Gastroesophageal sphincter (tissue), 4 donors: ENCODE measurements around the gene PLEK2. TPM values are rescaled to one million over a fixed set of nuclear protein-coding genes. Genes with fewer than 3 reads are reported as not detected.
"Not testable (repeated sequence)": the region's sequence is repeated elsewhere in the genome, so short reads cannot be mapped to it uniquely, and the experiment has no call there.

Experiments used
- ATAC-seq: fragments of 150-250 bp; one replicate; pipeline ENCODE4 v1.9.1; 2016; ENCODE audit warnings: mild to moderate bottlenecking, moderate library complexity
- H3K27ac ChIP-seq, 4 donors: fragments of 200-600 bp; sonication (generic) in 3 of 4; 1 replicate in 3 of 4; 2 replicates in 1 of 4; pipeline ENCODE4 v1.5.1; 2016 to 2019
- H3K27me3 ChIP-seq: fragments of 200-600 bp; sonication (generic); one replicate; pipeline ENCODE4 v1.5.1; 2019
- H3K36me3 ChIP-seq, 2 donors: fragments of 200-600 bp; sonication (generic); one replicate each; pipeline ENCODE4 v1.5.1; 2019; ENCODE audit warnings: control low read depth in 1 of 2
- H3K4me1 ChIP-seq, 3 donors: fragments of 200-600 bp; sonication (generic); 1 replicate in 2 of 3; 2 replicates in 1 of 3; pipeline ENCODE4 v1.5.1; 2016 to 2019; ENCODE audit warnings: control low read depth in 2 of 3
- H3K4me3 ChIP-seq, 2 donors: fragments of 200-600 bp; sonication (generic); one replicate each; pipeline ENCODE4 v1.5.1; 2019; ENCODE audit warnings: mild to moderate bottlenecking in 1 of 2, moderate library complexity in 1 of 2
- H3K9me3 ChIP-seq, 3 donors: fragments of 200-600 bp; sonication (generic); one replicate each; pipeline ENCODE4 v1.5.1; 2017 to 2019; ENCODE audit warnings: control low read depth in 2 of 3
- EP300 ChIP-seq: sonication (generic); formaldehyde crosslinking; IDR thresholded peaks from one replicate; pipeline ENCODE4 v1.6.1; 2017; ENCODE audit warnings: antibody characterized with exemption, mild to moderate bottlenecking
- POLR2A ChIP-seq, 2 donors: fragments of 450-650 bp; IDR thresholded peaks; one replicate each; pipeline ENCODE4 v1.6.1; 2017; ENCODE audit warnings: antibody characterized with exemption in 2 of 2, mild to moderate bottlenecking in 2 of 2, moderate library complexity in 1 of 2
- POLR2AphosphoS5 ChIP-seq: sonication (generic); formaldehyde crosslinking; IDR thresholded peaks from one replicate; pipeline ENCODE4 v1.6.1; 2017; ENCODE audit warnings: antibody characterized with exemption
- WGBS, 2 donors: methylation state at CpG; one replicate each; pipeline ENCODE4 v1.1.5; 2018; ENCODE audit warnings: low coverage in 1 of 2; 5-methylcytosine and 5-hydroxymethylcytosine counted together
- total RNA-seq, 4 donors: library from RNA; depleted of rRNA; stranded (reverse); fragments of >200 nt; gene quantifications; one replicate each; pipeline ENCODE4 v1.1.0, GENCODE V29; 2016
- TF ChIP-seq, protein P1 (sequence below), 4 experiments: fragments of 200-600 bp in 2 of 4; fragments of 450-650 bp in 2 of 4; sonication (generic) in 1 of 4; IDR thresholded peaks; one replicate each; pipeline ENCODE4 v1.5.1; 2017 to 2019; ENCODE audit warnings: antibody characterized with exemption in 4 of 4, mild to moderate bottlenecking in 2 of 4, moderate library complexity in 2 of 4

PLEK2 gene
- total RNA-seq, 4 donors from 2014 or later: 0.37 TPM; not detected in 3

DNA sequence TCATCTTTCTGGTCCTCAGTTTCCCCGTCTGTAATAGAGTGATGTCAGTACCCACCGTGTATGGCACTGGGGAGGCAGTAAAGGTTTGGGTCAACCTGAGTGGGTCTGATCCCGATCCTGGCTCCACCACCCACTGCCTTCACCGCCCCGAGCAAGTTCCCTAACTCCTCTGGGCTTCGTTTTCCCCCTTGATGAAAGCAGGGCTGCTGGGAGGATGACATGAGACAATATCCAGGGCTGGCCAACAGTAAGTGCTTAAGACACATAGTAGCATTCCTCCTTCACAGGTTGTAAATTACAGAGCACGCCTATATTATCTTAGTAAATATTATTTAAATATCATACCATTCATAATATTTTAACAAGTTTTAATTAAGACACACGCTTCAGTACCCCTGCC, 595 bp downstream of the PLEK2 start:
- TF ChIP-seq POLR2AphosphoS5 (no peak), POLR2A (IDR thresholded peaks at IDR 0.05) (no peak), EP300 (no peak)
- TF ChIP-seq, protein P1, sequence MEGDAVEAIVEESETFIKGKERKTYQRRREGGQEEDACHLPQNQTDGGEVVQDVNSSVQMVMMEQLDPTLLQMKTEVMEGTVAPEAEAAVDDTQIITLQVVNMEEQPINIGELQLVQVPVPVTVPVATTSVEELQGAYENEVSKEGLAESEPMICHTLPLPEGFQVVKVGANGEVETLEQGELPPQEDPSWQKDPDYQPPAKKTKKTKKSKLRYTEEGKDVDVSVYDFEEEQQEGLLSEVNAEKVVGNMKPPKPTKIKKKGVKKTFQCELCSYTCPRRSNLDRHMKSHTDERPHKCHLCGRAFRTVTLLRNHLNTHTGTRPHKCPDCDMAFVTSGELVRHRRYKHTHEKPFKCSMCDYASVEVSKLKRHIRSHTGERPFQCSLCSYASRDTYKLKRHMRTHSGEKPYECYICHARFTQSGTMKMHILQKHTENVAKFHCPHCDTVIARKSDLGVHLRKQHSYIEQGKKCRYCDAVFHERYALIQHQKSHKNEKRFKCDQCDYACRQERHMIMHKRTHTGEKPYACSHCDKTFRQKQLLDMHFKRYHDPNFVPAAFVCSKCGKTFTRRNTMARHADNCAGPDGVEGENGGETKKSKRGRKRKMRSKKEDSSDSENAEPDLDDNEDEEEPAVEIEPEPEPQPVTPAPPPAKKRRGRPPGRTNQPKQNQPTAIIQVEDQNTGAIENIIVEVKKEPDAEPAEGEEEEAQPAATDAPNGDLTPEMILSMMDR (IDR thresholded peaks at IDR 0.05): no peak
- Histone ChIP-seq H3K9me3 (no peaks in the 10 kb centered on the region), H3K27ac (no peak overlapping the region), H3K4me3 (peak overlapping the region in 1 of 2 donors; percentile 46), H3K36me3 (no peaks in the 10 kb centered on the region), H3K27me3 (peaks cover 35% of the 10 kb centered on the region), H3K4me1 (peaks cover 0 to 11% (median 6%) of the 10 kb centered on the region in 3 donors)
- 34 to 47% methylated on average over 2 to 6 of the region's 8 CpGs for WGBS, 2 donors
- no peak for ATAC-seq

DNA sequence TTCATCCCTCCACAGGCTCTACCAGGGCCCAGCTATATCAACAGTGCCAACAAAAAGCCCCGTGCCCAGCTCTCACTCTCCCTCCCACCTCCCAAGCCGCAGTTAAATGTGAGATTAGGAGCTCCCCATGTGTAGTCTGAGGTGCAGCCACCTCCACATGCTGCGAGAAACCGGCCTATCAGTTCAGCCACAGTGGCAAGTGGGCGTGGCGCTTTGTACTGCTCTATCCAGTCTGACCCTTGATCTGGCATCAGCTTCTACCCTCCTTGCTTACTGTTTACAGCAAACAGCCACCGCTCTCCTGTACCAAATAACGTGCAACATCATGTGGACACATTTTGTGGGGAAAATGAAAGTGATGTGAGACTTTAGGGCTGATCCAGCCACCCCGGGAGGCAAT, 1.7 kb downstream of the PLEK2 start:
- Histone ChIP-seq H3K4me3 (no peak overlapping the region), H3K9me3 (no peaks in the 10 kb centered on the region), H3K36me3 (no peaks in the 10 kb centered on the region), H3K27ac (no peak overlapping the region), H3K27me3 (peaks cover 35% of the 10 kb centered on the region), H3K4me1 (peaks cover 0 to 11% (median 6%) of the 10 kb centered on the region in 3 donors)
- 100% methylated on average over 1 to 7 of the region's 9 CpGs for WGBS, 2 donors
- ATAC-seq: no peak
- TF ChIP-seq POLR2A (IDR thresholded peaks at IDR 0.05) (no peak), POLR2AphosphoS5 (no peak), EP300 (no peak)
- TF ChIP-seq, protein P1 (IDR thresholded peaks at IDR 0.05): no peak

DNA sequence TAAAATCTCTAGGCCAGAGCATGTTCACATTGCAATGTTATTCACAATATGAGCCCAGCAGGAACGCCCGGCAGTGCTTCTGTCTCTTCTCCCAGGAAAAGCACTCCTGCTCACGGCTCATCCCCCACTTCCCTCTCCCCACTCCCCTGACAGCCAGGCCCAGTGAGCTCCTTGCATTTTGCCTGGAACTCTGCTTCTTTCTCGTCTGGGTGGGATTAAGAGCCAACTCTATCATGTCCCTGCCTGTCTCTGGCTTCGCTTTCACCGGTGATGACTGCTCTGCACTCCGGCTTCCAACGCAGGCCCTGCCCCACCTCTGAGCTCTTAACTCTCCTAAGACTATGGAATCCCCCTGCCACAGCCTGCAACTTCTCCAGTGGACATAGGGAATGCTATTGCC, 2.5 kb downstream of the PLEK2 start:
- H3K36me3 ChIP-seq: no peaks in the 10 kb centered on the region
- WGBS, 2 donors: 61 to 79% methylated on average over 6 of the region's 8 CpGs
- H3K27ac ChIP-seq: no peak overlapping the region
- H3K27me3 ChIP-seq: peaks cover 29% of the 10 kb centered on the region
- ATAC-seq: no peak
- no peak for TF ChIP-seq POLR2AphosphoS5
- TF ChIP-seq, protein P1 (IDR thresholded peaks at IDR 0.05): no peak
- no peak for TF ChIP-seq POLR2A (IDR thresholded peaks at IDR 0.05)
- no peak for TF ChIP-seq EP300
- no peaks in the 10 kb centered on the region for H3K9me3 ChIP-seq
- H3K4me1 ChIP-seq: peaks cover 0 to 11% (median 6%) of the 10 kb centered on the region in 3 donors
- H3K4me3 ChIP-seq: no peak overlapping the region

DNA sequence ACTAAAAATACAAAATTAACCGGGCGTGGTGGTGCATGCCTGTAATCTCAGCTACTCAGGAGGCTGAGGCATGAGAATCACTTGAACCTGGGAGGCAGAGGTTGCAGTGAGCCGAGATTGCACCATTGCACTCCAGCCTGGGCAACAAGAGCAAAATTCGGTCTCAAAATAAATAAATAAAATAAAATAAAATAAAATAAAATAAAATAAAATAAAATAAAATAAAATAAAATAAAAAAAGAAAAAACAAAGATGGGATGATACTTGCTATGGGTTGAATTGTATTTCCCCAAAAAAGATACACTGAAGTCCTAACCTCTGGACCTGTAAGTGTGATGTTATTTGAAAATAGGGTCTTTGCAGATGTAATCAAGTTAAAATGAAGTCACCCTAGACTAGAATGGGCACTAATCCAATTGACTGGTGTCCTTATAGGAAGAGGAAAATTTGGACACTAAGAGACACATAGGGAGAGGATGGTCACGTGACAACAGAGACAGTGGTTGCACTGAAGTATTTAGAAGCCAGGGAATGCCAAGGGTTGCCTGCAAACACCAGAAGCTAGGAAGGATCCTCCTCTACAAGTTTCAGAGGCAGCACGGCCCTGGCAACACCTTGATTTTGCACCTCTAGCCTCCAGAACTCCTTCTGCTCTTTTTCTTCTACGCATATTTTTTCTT, 3.7 kb downstream of the PLEK2 start:
- not testable (repeated sequence) for H3K4me3 ChIP-seq, H3K27ac ChIP-seq, H3K36me3 ChIP-seq, ATAC-seq, H3K9me3 ChIP-seq
- H3K4me1 ChIP-seq: peaks cover 0 to 11% (median 6%) of the 10 kb centered on the region in 3 donors
- 80 to 89% methylated on average over 7 of the region's 7 CpGs for WGBS, 2 donors
- H3K27me3 ChIP-seq: peaks cover 22% of the 10 kb centered on the region

DNA sequence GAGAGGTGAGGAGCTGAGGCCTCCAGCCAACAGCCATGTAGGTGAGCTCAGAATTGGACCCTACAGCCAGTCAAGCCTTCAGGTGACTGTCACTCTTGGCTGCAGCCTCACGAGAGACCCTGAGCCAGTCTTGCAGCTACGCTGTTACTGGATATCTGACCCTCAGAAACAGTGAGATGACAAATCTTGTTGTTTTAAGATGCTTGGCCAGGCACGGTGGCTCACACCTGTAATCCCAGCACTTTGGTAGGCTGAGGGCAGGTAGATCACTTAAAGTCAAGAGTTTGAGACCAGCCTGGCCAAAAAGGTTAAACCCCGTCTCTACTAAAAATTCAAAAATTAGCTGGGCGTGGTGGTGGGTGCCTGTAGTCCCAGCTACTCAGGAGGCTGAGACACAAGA, 6.2 kb downstream of the PLEK2 start:
- H3K9me3 ChIP-seq: no peaks in the 10 kb centered on the region
- H3K4me1 ChIP-seq: no peaks in the 10 kb centered on the region
- no peaks in the 10 kb centered on the region for H3K36me3 ChIP-seq
- ATAC-seq: no peak
- WGBS, 2 donors: 100% methylated on average over 1 to 2 of the region's 5 CpGs
- peaks cover 3% of the 10 kb centered on the region for H3K27me3 ChIP-seq
- no peak overlapping the region for H3K27ac ChIP-seq
- H3K4me3 ChIP-seq: no peak overlapping the region
- TF ChIP-seq, protein P1 (IDR thresholded peaks at IDR 0.05): no peak
- TF ChIP-seq POLR2A (IDR thresholded peaks at IDR 0.05) (no peak), EP300 (no peak), POLR2AphosphoS5 (no peak)
